ENCODE results near the gene ARID3B. TPM values are rescaled to one million over a fixed set of nuclear protein-coding genes. Genes with fewer than 3 reads are reported as not detected.
A peak's percentile ranks its signal among the peaks of the same experiment; 100 is the strongest.

The ARID3B gene
- total RNA-seq, 1 experiment from 2014 or later, result 12.7 TPM

DNA sequence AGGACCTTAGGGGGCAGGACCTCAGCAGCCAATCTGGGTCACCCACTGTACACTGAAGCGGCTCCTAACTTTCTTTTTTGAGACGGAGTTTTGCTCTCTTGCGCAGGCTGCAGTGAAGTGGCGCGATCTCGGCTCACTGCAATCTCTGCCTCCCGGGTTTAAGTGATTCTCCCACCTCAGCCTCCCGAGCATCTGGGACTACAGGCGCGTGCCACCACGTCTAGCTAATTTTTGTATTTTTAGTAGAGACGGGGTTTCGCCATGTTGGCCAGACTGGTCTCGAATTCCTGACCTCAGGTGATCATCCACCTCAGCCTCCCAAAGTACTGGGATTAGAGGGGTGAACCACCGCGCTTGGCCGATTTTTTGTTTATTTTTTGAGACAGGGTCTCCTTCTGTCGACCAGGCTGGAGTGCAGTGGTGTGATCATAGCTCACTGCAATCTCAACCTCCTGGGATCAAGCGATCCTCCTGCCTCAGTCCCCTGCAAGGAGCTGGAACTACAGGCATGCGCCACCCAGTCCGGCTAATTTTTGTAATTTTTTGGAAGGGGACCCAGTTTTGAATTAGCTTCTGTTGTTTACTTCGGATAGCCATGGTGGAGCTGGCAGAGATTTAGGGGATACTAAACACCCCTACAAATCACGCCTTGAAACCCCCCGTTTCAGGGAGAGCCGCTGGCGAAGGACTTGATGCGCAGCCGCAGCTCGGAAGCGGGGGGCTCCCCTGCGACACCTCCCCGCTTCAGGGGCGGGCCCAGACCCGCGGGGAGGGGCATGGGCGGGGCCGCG lies 73.1 kb downstream of the ARID3B start:
- BruUV-seq (replicated peaks), result no TSS peak
- intact Hi-C loops (cut with micrococcal nuclease; ENCODE audit: unreplicated experiment) (no loop called here), in situ Hi-C loops (cut with HindIII; ENCODE audit: low pct_unique_long_range_greater_than_20kb, low sequenced_read_pairs) (no loop called here)
- Histone ChIP-seq H3K36me3 (ENCODE audit: control insufficient read depth, insufficient read depth, low read length) (no peaks in the 10 kb centered on the region), H3K4me3 (ENCODE audit: low read depth in 2 of 2, low read length in 2 of 2) (peak overlapping the region; percentile 90 to 100), H3K4me1 (ENCODE audit: control insufficient read depth, insufficient read depth, low read length) (peaks cover 11% of the 10 kb centered on the region), H3K27ac (ENCODE audit: low read length) (peak overlapping the region; percentile 65), H3K27me3 (ENCODE audit: control insufficient read depth, insufficient read depth, low read length) (no peaks in the 10 kb centered on the region), H3K9me3 (ENCODE audit: control insufficient read depth, insufficient read depth, low read depth, low read length) (no peaks in the 10 kb centered on the region)
- TF ChIP-seq POLR2AphosphoS5 (IDR thresholded peaks at IDR 0.05; ENCODE audit: low read depth, low read length), result 0 out of 2 replicates have a peak, but pooled peaks have one; percentile 46
- TF ChIP-seq, protein P1, sequence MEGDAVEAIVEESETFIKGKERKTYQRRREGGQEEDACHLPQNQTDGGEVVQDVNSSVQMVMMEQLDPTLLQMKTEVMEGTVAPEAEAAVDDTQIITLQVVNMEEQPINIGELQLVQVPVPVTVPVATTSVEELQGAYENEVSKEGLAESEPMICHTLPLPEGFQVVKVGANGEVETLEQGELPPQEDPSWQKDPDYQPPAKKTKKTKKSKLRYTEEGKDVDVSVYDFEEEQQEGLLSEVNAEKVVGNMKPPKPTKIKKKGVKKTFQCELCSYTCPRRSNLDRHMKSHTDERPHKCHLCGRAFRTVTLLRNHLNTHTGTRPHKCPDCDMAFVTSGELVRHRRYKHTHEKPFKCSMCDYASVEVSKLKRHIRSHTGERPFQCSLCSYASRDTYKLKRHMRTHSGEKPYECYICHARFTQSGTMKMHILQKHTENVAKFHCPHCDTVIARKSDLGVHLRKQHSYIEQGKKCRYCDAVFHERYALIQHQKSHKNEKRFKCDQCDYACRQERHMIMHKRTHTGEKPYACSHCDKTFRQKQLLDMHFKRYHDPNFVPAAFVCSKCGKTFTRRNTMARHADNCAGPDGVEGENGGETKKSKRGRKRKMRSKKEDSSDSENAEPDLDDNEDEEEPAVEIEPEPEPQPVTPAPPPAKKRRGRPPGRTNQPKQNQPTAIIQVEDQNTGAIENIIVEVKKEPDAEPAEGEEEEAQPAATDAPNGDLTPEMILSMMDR (IDR thresholded peaks at IDR 0.05), result no peak
- no peak for DNase-seq (ENCODE audit: low read depth, low spot score)
- ChIA-PET POLR2A (interaction anchor here (0.6 kb wide), 1 partner anchor 68 kb away, joined by 3 read pairs; no protein-coding TSS in a partner anchor), CTCF (interaction anchor here (0.6 to 1.1 kb wide), 2 partner anchors 26 to 225 kb away, joined by 3 to 7 read pairs; no protein-coding TSS in a partner anchor)
- ATAC-seq, result no peak

DNA sequence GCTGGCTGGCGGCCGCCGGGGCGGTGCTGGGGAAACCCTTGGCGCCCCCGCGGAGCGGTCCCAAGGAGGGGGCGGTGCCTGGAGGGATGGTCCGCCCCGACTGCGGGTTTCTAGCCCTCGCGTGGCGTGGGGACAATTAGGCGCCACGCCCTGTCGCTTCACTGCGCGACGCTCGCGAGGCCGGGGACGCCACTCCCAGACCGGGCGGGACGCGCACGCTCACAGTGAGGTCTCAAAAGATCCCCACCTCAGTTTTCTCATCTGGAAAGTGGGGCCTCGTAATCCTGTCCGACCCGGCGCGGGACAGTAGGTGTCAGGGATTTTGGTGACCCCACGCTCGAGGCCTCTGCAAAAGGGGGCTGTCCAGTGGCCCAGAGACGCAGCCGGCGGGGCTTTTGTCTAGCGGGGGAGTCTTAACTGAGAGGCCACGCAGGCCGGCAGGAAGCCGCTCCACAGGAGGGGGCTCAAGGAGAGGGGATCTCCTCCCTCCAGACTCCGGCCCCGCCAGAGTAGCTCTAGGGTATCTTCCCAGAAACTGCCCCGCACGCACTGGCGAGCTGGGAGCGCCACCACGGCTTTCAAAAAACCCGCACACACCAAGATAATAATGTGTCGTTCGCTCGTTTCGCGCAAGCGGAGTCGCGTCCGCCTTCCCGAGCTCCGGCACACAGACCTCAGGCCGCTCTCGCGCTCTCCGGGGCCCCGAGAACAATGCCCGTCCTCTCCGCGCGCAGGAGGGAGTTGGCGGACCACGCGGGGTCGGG lies 73.9 kb downstream of the ARID3B start:
- BruUV-seq (replicated peaks), result TSS peak; percentile 74
- Histone ChIP-seq H3K4me3 (ENCODE audit: low read depth in 2 of 2, low read length in 2 of 2) (peak overlapping the region; percentile 90 to 100), H3K27ac (ENCODE audit: low read length) (peak overlapping the region; percentile 96), H3K36me3 (ENCODE audit: control insufficient read depth, insufficient read depth, low read length) (no peaks in the 10 kb centered on the region), H3K9me3 (ENCODE audit: control insufficient read depth, insufficient read depth, low read depth, low read length) (no peaks in the 10 kb centered on the region), H3K27me3 (ENCODE audit: control insufficient read depth, insufficient read depth, low read length) (no peaks in the 10 kb centered on the region), H3K4me1 (ENCODE audit: control insufficient read depth, insufficient read depth, low read length) (peaks cover 11% of the 10 kb centered on the region)
- TF ChIP-seq TCF7L2 (IDR thresholded peaks at IDR 0.05; ENCODE audit: low read depth, low read length) (no peak), POLR2AphosphoS5 (IDR thresholded peaks at IDR 0.05; ENCODE audit: low read depth, low read length) (no peak; the same call in 1 of the 2 replicates), SIN3A (IDR thresholded peaks at IDR 0.05; ENCODE audit: borderline replicate concordance, insufficient read depth, low read depth, low read length) (no peak)
- TF ChIP-seq, protein P2, sequence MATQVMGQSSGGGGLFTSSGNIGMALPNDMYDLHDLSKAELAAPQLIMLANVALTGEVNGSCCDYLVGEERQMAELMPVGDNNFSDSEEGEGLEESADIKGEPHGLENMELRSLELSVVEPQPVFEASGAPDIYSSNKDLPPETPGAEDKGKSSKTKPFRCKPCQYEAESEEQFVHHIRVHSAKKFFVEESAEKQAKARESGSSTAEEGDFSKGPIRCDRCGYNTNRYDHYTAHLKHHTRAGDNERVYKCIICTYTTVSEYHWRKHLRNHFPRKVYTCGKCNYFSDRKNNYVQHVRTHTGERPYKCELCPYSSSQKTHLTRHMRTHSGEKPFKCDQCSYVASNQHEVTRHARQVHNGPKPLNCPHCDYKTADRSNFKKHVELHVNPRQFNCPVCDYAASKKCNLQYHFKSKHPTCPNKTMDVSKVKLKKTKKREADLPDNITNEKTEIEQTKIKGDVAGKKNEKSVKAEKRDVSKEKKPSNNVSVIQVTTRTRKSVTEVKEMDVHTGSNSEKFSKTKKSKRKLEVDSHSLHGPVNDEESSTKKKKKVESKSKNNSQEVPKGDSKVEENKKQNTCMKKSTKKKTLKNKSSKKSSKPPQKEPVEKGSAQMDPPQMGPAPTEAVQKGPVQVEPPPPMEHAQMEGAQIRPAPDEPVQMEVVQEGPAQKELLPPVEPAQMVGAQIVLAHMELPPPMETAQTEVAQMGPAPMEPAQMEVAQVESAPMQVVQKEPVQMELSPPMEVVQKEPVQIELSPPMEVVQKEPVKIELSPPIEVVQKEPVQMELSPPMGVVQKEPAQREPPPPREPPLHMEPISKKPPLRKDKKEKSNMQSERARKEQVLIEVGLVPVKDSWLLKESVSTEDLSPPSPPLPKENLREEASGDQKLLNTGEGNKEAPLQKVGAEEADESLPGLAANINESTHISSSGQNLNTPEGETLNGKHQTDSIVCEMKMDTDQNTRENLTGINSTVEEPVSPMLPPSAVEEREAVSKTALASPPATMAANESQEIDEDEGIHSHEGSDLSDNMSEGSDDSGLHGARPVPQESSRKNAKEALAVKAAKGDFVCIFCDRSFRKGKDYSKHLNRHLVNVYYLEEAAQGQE (IDR thresholded peaks at IDR 0.05; ENCODE audit: insufficient read depth in 1 of 2, low read depth in 2 of 2, low read length in 1 of 2), result no peak
- TF ChIP-seq, protein P1 (IDR thresholded peaks at IDR 0.05), result no peak
- ATAC-seq (peak; percentile 78), DNase-seq (ENCODE audit: low read depth, low spot score) (no peak)
- intact Hi-C loops (cut with micrococcal nuclease; ENCODE audit: unreplicated experiment) (loop anchor here (5.0 kb wide), 1 partner anchor 243 kb away; no protein-coding TSS in a partner anchor), in situ Hi-C loops (cut with HindIII; ENCODE audit: low pct_unique_long_range_greater_than_20kb, low sequenced_read_pairs) (no loop called here)
- POLR2A ChIA-PET, result interaction anchor here (0.6 kb wide), 1 partner anchor 69 kb away, joined by 3 read pairs; no protein-coding TSS in a partner anchor
- CTCF ChIA-PET, result interaction anchor here (1.1 kb wide), 1 partner anchor 226 kb away, joined by 3 read pairs; no protein-coding TSS in a partner anchor

Measured in Panc1 (cell line).